ENCODE measurements around the gene ARHGAP28.
"Not testable (repeated sequence)": the region's sequence is repeated elsewhere in the genome, so short reads cannot be mapped to it uniquely, and the experiment has no call there.

The ARHGAP28 gene

DNA sequence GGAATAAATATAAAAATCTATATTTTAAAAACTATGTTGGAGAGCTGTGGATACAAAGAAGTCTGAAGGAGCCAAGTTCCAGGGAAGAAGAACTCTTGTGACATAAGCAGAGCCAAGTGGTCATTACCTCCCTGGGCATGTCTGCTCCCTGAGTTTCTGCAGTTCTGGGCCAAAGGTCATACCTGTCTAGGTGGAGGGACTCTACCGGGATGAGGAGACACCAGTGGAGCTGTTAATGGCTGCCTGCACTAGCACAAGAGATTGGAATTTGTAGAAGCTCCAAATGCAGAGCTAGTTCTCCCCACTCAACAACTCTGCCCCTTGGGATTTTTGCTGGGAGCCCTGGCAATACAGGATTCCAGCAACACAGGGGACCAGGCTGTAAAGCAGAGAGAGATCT is 89.8 kb downstream of the ARHGAP28 start:
- H4K20me1 ChIP-seq = no peaks in the 10 kb centered on the region
- no peaks in the 10 kb centered on the region for H3K4me1 ChIP-seq
- H3K27me3 ChIP-seq = no peaks in the 10 kb centered on the region
- no peak overlapping the region for H3K27ac ChIP-seq
- TF ChIP-seq Cebpa-rat (IDR thresholded peaks at IDR 0.05) = no peak
- H3K4me2 ChIP-seq = no peak overlapping the region
- H3K4me3 ChIP-seq = no peak overlapping the region
- no peak overlapping the region for H3K9ac ChIP-seq
- no peaks in the 10 kb centered on the region for H3K36me3 ChIP-seq
- H3K9me3 ChIP-seq (replicated peaks in 1 of 11) = no peaks in the 10 kb centered on the region

DNA sequence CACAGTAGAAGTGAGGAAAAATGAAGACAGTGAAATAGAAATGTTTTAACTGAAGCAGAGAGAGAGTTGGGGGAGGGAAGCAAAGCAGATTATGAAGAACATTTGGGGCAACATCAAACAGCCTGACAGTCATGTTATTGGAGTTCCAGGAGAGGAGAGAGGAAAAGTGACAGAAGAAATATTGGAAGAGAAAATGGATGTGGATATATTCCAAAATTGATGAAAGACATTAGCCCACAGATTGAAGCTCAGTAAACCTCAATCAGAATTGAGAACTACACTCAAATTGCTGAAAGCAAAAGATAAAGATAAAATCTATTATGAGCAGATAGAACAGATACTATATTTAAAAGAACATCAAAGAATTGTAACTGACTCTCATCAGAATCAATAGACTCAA is 90.8 kb downstream of the ARHGAP28 start:
- Histone ChIP-seq H3K4me1 (no peaks in the 10 kb centered on the region), H3K4me2 (no peak overlapping the region), H3K27me3 (no peaks in the 10 kb centered on the region), H3K9me3 (replicated peaks in 1 of 11) (no peaks in the 10 kb centered on the region), H3K36me3 (no peaks in the 10 kb centered on the region), H3K4me3 (no peak overlapping the region), H4K20me1 (no peaks in the 10 kb centered on the region), H3K9ac (no peak overlapping the region), H3K27ac (no peak overlapping the region)
- TF ChIP-seq Cebpa-rat (IDR thresholded peaks at IDR 0.05) = no peak

DNA sequence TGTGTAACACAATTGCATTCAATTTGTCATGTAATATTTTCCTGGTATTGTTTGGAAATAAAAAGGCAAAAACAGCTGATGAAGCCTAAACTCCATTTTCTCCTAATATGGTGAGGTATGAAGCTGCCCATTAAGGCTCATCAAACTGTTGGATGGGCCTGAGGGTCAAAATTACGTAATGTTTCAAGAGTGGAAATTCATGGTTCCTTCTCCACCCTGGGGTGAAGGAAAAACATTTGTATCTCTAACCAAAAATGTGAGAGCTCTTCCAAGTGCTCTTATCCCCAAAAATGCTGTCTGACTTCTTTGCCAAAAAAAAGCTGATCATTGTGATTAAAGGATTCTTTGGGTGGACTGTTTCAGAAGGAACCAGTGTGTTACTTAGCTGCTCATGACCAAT is 91.8 kb downstream of the ARHGAP28 start:
- Histone ChIP-seq H3K27me3 (no peaks in the 10 kb centered on the region), H3K36me3 (no peaks in the 10 kb centered on the region), H3K4me2 (no peak overlapping the region), H3K9ac (no peak overlapping the region), H3K9me3 (replicated peaks in 1 of 11) (no peaks in the 10 kb centered on the region), H4K20me1 (no peaks in the 10 kb centered on the region), H3K4me3 (no peak overlapping the region), H3K4me1 (no peaks in the 10 kb centered on the region), H3K27ac (no peak overlapping the region)
- no peak for TF ChIP-seq Cebpa-rat (IDR thresholded peaks at IDR 0.05)

DNA sequence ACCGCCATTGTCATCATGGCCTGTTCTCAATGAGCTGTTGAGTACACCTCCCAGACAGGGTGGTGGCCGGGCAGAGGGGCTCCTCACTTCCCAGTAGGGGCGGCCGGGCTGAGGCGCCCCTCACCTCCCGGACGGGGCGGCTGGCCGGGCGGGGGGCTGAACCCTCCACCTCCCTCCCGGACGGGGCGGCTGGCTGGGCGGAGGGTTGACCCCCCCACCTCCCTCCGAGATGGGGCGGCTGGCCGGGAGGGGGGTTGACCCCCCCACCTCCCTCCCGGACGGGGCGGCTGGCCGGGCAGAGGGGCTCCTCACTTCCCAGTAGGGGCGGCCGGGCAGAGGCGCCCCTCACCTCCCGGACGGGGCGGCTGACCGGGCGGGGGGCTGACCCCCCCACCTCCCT is 97.6 kb downstream of the ARHGAP28 start:
- H3K9me3 ChIP-seq (replicated peaks in 1 of 11); H3K4me3 ChIP-seq; H3K4me2 ChIP-seq; H3K4me1 ChIP-seq; H4K20me1 ChIP-seq; H3K36me3 ChIP-seq; H3K27me3 ChIP-seq; H3K9ac ChIP-seq; H3K27ac ChIP-seq: not testable (repeated sequence)

DNA sequence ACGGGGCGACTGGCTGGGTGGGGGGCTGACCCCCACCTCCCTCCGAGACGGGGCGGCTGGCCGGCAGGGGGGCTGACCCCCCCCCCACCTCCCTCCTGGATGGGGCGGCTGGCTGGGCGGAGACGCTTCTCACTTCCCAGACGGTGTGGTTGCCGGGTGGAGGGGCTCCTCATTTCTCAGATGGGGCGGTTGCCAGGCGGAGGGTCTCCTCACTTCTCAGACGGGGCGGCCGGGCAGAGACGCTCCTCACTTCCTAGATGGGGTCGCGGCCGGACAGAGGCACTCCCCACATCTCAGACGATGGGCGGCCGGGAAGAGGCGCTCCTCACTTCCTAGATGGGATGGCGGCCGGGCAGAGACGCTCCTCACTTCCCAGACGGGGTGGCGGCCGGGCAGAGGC is 98.0 kb downstream of the ARHGAP28 start:
- not testable (repeated sequence) for H3K27ac ChIP-seq; H3K4me3 ChIP-seq; H3K4me1 ChIP-seq; H3K27me3 ChIP-seq; H3K9ac ChIP-seq; H3K9me3 ChIP-seq (replicated peaks in 1 of 11); H4K20me1 ChIP-seq; H3K36me3 ChIP-seq; H3K4me2 ChIP-seq

DNA sequence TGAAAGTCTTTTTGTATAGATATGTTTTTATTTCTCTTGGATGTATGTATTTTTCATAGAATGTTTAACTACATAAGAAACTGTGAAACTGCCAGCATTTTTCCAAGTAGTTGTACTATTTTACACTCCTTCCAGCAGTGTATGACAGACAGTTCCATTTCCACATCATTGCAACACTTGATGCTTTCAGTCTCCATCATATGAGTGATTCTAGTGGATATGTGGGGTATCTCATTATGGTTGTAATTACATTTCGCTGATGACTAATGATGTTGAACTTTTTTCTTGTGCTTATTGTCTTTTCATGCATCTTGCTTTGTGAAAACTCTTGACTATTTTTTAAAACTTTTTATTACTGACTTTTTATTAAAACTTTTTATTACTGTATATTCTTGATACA is 101.4 kb downstream of the ARHGAP28 start:
- Histone ChIP-seq H3K4me2 (no peak overlapping the region), H3K36me3 (no peaks in the 10 kb centered on the region), H3K4me3 (no peak overlapping the region), H3K27ac (no peak overlapping the region), H4K20me1 (no peaks in the 10 kb centered on the region), H3K9ac (no peak overlapping the region), H3K4me1 (no peaks in the 10 kb centered on the region), H3K27me3 (no peaks in the 10 kb centered on the region), H3K9me3 (replicated peaks in 1 of 11) (no peaks in the 10 kb centered on the region)
- TF ChIP-seq Cebpa-rat (IDR thresholded peaks at IDR 0.05) = no peak

DNA sequence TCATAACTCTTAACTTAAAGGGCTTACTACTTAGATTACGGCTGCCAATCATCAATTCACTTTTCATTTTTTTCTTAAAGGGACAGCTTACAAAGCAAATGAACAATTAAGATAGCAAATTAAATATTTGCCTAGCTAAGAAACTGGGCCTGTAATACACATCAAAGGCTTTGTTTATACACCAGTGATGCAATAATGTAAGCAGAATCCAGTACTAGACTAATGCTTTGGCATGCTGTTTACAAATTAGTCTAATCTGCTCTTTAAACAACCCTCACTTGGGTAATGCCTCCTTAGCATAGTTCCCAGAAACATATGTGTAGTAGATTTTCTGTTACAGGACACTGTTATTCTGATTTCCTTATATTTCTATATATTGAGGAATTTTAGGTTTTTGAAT is 105.8 kb downstream of the ARHGAP28 start:
- H3K4me3 ChIP-seq = no peak overlapping the region
- H3K36me3 ChIP-seq = no peaks in the 10 kb centered on the region
- H3K4me2 ChIP-seq = no peak overlapping the region
- H3K9me3 ChIP-seq (replicated peaks in 1 of 11) = no peaks in the 10 kb centered on the region
- H3K4me1 ChIP-seq = no peaks in the 10 kb centered on the region
- no peaks in the 10 kb centered on the region for H4K20me1 ChIP-seq
- no peak for TF ChIP-seq Cebpa-rat (IDR thresholded peaks at IDR 0.05)
- H3K27ac ChIP-seq = no peak overlapping the region
- no peak overlapping the region for H3K9ac ChIP-seq
- H3K27me3 ChIP-seq = no peaks in the 10 kb centered on the region

DNA sequence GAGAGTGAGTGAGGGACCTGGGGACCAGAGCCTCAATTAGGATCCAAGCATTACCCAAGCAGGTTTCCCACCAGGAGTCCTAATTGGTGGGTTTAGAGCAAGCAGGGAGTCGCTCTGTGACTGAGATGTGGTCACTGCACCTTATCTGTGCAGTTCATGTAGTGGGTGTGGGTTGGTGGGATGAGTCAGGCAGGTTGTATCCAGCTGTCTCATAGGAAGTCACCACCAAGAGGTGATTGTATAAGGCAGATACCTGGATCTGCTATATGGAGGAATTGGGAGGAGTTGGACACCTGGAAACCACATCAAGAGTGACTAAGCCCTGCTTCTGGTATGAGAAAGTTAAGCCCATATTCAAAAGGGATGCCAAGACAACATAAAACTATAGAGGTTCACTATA is 106.8 kb downstream of the ARHGAP28 start:
- H3K4me1 ChIP-seq = no peaks in the 10 kb centered on the region
- H3K9ac ChIP-seq = no peak overlapping the region
- no peaks in the 10 kb centered on the region for H3K36me3 ChIP-seq
- H4K20me1 ChIP-seq = no peaks in the 10 kb centered on the region
- no peak for TF ChIP-seq Cebpa-rat (IDR thresholded peaks at IDR 0.05)
- no peaks in the 10 kb centered on the region for H3K9me3 ChIP-seq (replicated peaks in 1 of 11)
- no peaks in the 10 kb centered on the region for H3K27me3 ChIP-seq
- no peak overlapping the region for H3K4me2 ChIP-seq
- no peak overlapping the region for H3K27ac ChIP-seq
- no peak overlapping the region for H3K4me3 ChIP-seq

DNA sequence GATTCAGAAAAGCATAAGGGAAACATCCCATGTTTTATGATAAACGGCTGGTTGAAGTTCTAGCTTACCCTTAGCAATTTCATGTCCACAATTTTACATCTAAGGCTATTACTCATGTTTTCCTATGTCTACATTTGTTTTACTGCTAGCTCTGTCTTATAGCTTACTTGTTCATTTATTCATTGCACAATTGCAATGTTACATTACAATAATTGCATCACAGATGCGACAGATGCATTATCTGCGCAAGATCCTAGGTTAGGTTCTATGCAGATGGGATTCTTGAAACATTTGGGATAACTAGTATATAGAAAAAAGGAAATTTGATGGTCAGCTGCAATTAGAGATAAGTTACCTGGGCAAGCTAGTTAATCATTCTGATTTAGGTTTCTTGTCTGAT is 108.4 kb downstream of the ARHGAP28 start:
- Histone ChIP-seq H3K36me3 (no peaks in the 10 kb centered on the region), H3K27ac (no peak overlapping the region), H4K20me1 (no peaks in the 10 kb centered on the region), H3K9me3 (replicated peaks in 1 of 11) (no peaks in the 10 kb centered on the region), H3K4me1 (no peaks in the 10 kb centered on the region), H3K4me2 (no peak overlapping the region), H3K9ac (no peak overlapping the region), H3K4me3 (no peak overlapping the region), H3K27me3 (no peaks in the 10 kb centered on the region)
- 0 out of 22 replicates have a peak, but pooled peaks of 1 of the 11 experiments have one; percentile 10 for TF ChIP-seq Cebpa-rat (IDR thresholded peaks at IDR 0.05)

DNA sequence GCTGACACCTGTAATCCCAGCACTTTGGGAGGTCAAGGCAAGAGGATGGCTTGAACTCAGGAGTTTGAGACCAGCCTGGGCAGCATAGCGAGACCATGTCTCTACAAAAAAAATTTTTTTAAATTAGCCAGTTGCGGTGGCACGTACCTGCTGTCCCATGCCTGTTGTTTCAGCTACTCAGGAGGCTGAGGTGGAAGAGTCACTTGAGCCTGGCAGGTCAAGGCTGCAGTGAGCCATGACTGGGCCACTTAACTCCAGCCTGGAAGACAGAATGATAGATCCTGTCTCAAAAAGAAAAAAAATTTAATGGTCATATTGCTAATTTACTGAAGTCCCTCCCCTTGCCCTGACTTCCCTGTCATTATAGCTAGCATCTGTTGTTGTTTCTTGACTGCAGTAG is 112.6 kb downstream of the ARHGAP28 start:
- H3K9me3 ChIP-seq (replicated peaks in 1 of 11) = no peaks in the 10 kb centered on the region

DNA sequence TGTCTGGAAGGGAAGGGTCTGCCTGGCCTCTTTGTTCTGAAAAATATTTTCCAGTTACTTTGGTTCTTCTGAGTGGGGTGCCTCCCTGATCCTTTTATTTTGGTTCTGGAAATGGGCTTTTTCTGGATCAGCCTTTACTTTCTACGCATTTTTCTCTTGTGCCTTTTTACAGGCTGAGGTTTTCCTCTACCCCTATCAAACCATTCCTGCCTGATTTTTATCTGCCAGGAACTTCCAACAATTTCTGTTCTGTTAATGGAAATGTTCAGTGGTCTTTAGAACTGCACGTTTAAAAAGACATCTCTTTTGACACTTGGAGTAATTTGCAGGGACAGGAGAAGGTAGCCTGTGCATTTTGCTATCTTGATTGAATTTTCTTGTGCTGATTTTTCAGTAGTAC is 113.8 kb downstream of the ARHGAP28 start:
- no peaks in the 10 kb centered on the region for H3K4me1 ChIP-seq
- H4K20me1 ChIP-seq = no peaks in the 10 kb centered on the region
- no peaks in the 10 kb centered on the region for H3K36me3 ChIP-seq
- H3K9me3 ChIP-seq (replicated peaks in 1 of 11) = no peaks in the 10 kb centered on the region
- H3K9ac ChIP-seq = no peak overlapping the region
- no peaks in the 10 kb centered on the region for H3K27me3 ChIP-seq
- H3K4me2 ChIP-seq = no peak overlapping the region
- H3K27ac ChIP-seq = no peak overlapping the region
- no peak for TF ChIP-seq Cebpa-rat (IDR thresholded peaks at IDR 0.05)
- H3K4me3 ChIP-seq = no peak overlapping the region

More for the DNA sequence above, 112.6 kb downstream of the ARHGAP28 start:
- Histone ChIP-seq H3K27me3 (no peaks in the 10 kb centered on the region), H3K4me2 (no peak overlapping the region), H3K4me3 (no peak overlapping the region), H3K27ac (no peak overlapping the region), H3K4me1 (no peaks in the 10 kb centered on the region), H3K9ac (no peak overlapping the region), H4K20me1 (no peaks in the 10 kb centered on the region), H3K36me3 (no peaks in the 10 kb centered on the region)
- TF ChIP-seq Cebpa-rat (IDR thresholded peaks at IDR 0.05) = no peak

DNA sequence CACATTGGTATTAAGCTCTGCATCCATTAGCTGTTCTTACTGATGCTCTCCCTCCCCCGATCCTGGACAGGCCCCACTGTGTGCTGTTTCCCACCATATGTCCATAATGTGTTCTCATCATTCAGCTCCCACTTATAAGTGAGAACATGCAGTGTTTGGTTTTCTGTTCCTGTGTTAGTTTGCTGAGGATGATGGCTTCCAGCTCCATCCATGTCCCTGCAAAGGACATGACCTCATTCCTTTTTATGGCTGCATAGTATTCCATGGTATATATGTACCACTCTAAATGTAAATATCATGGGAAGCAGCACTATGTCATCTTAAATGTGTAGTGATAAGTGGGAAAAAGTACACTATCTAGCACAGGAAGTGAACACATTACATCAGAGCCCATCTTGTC is 116.0 kb downstream of the ARHGAP28 start:
- not testable (repeated sequence) for H3K36me3 ChIP-seq; H3K27ac ChIP-seq; H3K27me3 ChIP-seq; H3K4me3 ChIP-seq; H3K4me2 ChIP-seq; H3K9me3 ChIP-seq (replicated peaks in 1 of 11); H4K20me1 ChIP-seq; H3K9ac ChIP-seq; H3K4me1 ChIP-seq
